Adipose tissue (tissue), 3 donors: ENCODE data around the gene FNDC3B. TPM values are rescaled to one million over a fixed set of nuclear protein-coding genes. Genes with fewer than 3 reads are reported as not detected.
A peak's percentile ranks its signal among the peaks of the same experiment; 100 is the strongest.
"Not testable (repeated sequence)": the region's sequence is repeated elsewhere in the genome, so short reads cannot be mapped to it uniquely, and the experiment has no call there.

Experiments used
- H3K27ac ChIP-seq: one replicate; pipeline ENCODE4 v1.5.1; 2013; ENCODE audit warnings: low read depth, low read length
- WGBS, 3 donors: extraction: QIAGEN DNeasy Blood & Tissue Kit; methylation state at CpG; one replicate each; pipeline ENCODE4 v1.1.7; 2013; 5-methylcytosine and 5-hydroxymethylcytosine counted together
- polyA plus RNA-seq, 3 donors: library from polyadenylated mRNA; stranded (reverse); fragments of 200-250 nt; gene quantifications; one replicate each; pipeline ENCODE4 v1.2.3, GENCODE V29; 2013
- donor health status: healthy with polysubstance abuse.
- donor health status: Bipolar disorder and iron deficiency.
- donor health status: healthy.

Gene FNDC3B
- polyA plus RNA-seq, 3 donors = 12.9 to 31.8 (median 29.6) TPM

- not testable (repeated sequence) for H3K27ac ChIP-seq
- 73 to 83% (median 79%) methylated on average over 3 of the region's 3 CpGs for WGBS, 3 donors
Measured at GRCh38 chr3:172243376-172243775, 204.0 kb downstream of the FNDC3B start.

DNA sequence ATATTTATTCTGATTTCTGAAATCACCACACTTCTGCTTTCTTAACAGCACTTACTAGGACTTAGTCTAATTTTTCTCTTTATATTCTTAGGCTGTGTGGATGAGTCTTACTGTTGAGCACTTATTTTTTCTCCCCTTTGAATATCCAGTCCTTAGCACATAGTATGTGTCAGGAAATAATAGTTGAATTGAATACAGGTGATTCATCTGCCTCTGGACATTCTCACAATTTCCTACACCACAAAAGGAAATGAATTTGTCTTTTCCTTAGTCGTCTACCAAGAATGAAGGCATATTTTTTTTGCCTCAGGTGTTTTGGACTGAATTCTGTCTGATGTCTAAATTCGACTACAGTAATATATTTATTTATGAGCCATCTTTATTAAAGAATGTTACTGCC lies 204.6 kb downstream of the FNDC3B start:
- H3K27ac ChIP-seq = no peak overlapping the region
- 63 to 79% (median 65%) methylated on average over 2 of the region's 2 CpGs for WGBS, 3 donors

- H3K27ac ChIP-seq = no peak overlapping the region
- 89 to 95% (median 93%) methylated on average over 2 of the region's 2 CpGs for WGBS, 3 donors
Measured at GRCh38 chr3:172245241-172245640, 205.9 kb downstream of the FNDC3B start.

DNA sequence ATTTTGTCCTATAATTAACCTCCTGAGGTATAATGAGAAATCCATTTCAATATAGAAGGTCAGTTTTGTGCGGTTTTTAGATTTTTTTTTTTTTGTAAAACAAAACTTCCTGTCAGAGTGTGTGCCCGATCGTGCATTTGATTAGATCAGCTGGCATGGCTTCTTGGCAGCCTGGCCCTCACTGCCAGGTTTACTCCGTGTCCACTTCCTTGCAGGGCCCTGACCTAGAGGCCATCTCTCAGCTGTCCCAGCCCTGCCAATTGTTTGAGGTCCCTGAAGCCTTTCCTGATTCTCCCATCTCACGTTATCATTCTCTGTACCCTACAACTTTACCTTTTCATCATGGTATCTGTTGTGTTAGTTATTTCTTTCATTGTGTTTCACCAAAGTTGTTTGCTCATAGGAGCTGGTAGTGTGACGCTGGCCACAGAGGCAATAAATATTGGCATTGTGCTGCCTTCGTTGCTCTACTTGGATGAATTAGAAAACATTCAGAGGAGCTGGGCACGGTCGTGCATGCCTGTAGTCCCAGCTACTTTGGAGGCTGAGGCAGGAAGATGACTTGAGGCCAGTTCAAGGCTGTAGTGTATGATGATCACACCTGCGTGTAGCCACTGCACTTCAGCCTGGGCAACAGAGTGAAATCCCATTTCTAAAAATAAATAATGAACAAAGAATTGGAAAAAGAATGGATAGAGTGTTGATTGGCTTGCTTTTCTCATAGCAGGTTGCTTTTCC lies 206.9 kb downstream of the FNDC3B start:
- WGBS, 3 donors = 47 to 67% (median 56%) methylated on average over 10 of the region's 10 CpGs
- H3K27ac ChIP-seq = no peak overlapping the region

DNA sequence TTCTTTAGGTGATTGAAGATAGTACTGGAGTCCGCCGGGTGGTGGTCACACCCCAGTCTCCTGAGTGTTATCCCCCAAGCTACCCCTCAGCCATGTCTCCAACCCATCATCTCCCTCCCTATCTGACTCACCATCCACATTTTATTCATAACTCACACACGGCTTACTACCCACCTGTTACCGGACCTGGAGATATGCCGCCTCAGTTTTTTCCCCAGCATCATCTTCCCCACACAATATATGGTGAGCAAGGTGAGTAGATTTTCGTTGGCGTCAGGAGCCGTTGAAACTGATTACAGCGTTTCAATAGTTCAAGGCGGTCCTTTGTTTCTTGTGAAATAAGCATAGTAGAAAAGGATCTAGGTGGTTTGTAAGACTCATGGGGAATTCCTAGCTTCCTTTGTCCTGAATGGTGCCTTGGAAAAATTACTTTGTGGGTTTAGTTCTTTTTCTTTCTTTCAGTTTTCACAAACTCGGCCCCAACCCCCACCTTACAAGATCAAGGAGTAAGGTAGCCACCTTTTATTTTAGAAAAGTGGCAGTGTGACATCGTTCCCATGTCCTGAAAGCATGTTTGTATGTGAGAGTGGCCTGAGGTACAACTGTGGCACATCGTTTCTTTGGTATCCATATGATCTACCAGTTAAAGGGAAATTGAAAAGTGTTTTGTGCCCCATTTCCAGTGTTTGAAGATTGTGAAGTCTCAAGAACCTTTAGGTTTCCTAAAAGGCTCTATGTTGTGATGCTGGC lies 208.3 kb downstream of the FNDC3B start:
- no peak overlapping the region for H3K27ac ChIP-seq

GRCh38 chr3:172249039-172249438 lies 209.7 kb downstream of the FNDC3B start:
- WGBS, 3 donors = 85 to 90% (median 89%) methylated on average over 1 of the region's 1 CpG
- no peak overlapping the region for H3K27ac ChIP-seq

More for the DNA sequence above, 208.3 kb downstream of the FNDC3B start:
- WGBS, 3 donors = 91 to 94% (median 91%) methylated on average over 13 of the region's 13 CpGs

GRCh38 chr3:172251211-172251610 lies 211.8 kb downstream of the FNDC3B start:
- 97 to 99% (median 98%) methylated on average over 13 of the region's 13 CpGs for WGBS, 3 donors
- no peak overlapping the region for H3K27ac ChIP-seq

- 86 to 95% (median 94%) methylated on average over 5 of the region's 5 CpGs for WGBS, 3 donors
- no peak overlapping the region for H3K27ac ChIP-seq
Measured at GRCh38 chr3:172253200-172253599, 213.8 kb downstream of the FNDC3B start.

DNA sequence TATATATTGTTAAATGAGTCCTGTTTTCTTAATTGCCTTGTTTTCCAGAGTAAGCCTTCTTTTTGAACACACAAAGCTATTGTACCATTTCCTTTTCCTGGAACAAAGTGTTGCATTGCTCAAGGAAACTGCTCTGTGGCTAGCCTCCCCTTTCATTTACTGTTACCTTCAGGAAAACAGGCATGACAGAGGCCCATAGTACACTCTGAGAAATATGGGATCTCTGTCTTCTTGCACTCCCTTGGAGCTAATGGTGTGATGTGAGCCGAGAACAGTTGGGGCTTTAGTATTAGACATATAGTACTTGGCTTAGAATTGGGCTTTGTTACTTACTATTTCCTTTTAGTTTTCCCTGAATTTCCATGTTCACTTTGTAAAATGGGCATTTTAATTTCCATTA lies 215.2 kb downstream of the FNDC3B start:
- H3K27ac ChIP-seq = no peak overlapping the region
- whole genome bisulfite sequencing, 3 donors = 87 to 97% (median 93%) methylated on average over 1 of the region's 1 CpG

GRCh38 chr3:172255321-172255720 lies 215.9 kb downstream of the FNDC3B start:
- H3K27ac ChIP-seq = peak overlapping the region; percentile 26
- 90 to 95% (median 91%) methylated on average over 10 of the region's 10 CpGs for WGBS, 3 donors

- H3K27ac ChIP-seq = no peak overlapping the region
- 58 to 71% (median 64%) methylated on average over 2 of the region's 2 CpGs for WGBS, 3 donors
Measured at GRCh38 chr3:172256101-172256734, 216.8 kb downstream of the FNDC3B start.

- 91 to 95% (median 91%) methylated on average over 8 of the region's 8 CpGs for WGBS, 3 donors
- H3K27ac ChIP-seq = no peak overlapping the region
Measured at GRCh38 chr3:172257648-172258400, 218.4 kb downstream of the FNDC3B start.

- WGBS, 3 donors = 39 to 60% (median 49%) methylated on average over 3 of the region's 3 CpGs
- H3K27ac ChIP-seq = no peak overlapping the region
Measured at GRCh38 chr3:172258624-172259023, 219.2 kb downstream of the FNDC3B start.

DNA sequence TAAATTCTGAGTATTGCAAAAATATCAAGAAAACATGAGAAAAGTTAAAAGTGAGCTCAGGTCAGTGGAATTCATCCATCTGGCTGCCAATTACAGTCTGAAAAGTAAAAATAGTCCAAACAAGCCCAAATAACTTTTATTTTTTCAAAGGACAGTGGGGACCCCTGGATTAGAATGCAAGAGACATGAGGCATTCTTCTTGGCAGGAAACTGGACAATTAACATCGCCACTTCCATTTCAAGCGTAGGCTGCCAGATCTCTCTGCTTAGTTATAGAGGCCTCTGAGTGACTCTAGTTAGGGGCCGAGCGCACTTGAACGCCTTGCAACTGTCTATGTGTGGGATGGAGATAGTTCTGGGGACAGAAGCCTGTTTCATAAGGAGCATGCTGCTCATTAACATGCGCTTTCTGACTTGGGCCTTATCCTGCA lies 219.7 kb downstream of the FNDC3B start:
- 61 to 78% (median 63%) methylated on average over 6 of the region's 6 CpGs for WGBS, 3 donors
- H3K27ac ChIP-seq = no peak overlapping the region

DNA sequence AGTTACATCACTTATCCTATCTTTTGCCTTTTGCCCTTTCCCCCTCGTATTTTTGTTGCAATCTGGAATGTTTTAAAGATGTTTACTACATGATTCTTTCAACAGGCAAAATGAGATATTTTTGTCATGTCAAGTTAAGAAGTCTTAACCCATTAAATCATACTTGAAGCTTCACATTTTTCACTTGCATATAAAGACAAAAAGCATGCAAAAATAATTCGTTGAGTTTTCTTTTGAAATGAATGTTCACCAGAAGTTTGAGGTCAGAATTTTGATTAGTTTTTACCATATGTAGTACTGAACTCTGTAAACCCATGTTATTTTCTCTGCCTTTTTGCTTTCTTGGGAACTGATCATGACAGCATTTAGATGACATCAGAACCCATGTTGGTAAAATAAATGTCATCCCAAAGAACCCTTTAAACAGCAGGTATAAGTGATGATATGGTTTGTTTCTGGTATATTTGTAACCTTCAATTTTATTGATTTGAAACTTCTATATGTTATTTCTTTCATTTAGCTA lies 220.4 kb downstream of the FNDC3B start:
- 43 to 63% (median 51%) methylated on average over 2 of the region's 2 CpGs for WGBS, 3 donors
- no peak overlapping the region for H3K27ac ChIP-seq

GRCh38 chr3:172260381-172260780 lies 221.0 kb downstream of the FNDC3B start:
- WGBS, 3 donors = 62 to 83% (median 63%) methylated on average over 2 of the region's 2 CpGs
- H3K27ac ChIP-seq = no peak overlapping the region

DNA sequence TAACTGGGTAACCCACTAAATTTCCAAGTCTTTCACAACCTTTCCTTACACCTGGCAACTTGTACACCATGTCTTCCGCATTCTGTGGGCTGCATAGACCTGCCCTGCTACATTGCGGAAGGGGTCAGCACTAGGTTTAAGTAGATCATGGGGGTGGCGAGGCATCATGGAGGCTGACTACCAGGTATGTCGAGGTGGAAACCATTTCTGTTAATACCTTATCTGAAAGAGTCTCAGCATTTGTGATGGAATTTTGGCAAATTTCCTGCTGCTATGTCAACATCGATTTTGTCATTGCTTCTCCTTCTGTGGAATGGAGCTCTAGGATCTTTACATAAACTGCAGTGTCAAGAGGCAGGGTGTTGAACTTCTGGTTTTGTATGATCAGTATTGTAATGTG lies 221.7 kb downstream of the FNDC3B start:
- no peak overlapping the region for H3K27ac ChIP-seq
- 69 to 85% (median 81%) methylated on average over 5 of the region's 5 CpGs for WGBS, 3 donors

- no peak overlapping the region for H3K27ac ChIP-seq
- WGBS, 3 donors = 56 to 94% (median 57%) methylated on average over 1 of the region's 1 CpG
Measured at GRCh38 chr3:172262991-172263608, 223.7 kb downstream of the FNDC3B start.
